T1000 (cell line): ENCODE data around the gene MLEC.
A peak's percentile ranks its signal among the peaks of the same experiment; 100 is the strongest.
"Not testable (repeated sequence)": the region's sequence is repeated elsewhere in the genome, so short reads cannot be mapped to it uniquely, and the experiment has no call there.

ENCODE experiments used
- DNase-seq: peaks from one replicate; lab custom pipeline; 2025; ENCODE audit warnings: mixed read lengths; lab: John Stamatoyannopoulos, UW

The MLEC gene

DNA sequence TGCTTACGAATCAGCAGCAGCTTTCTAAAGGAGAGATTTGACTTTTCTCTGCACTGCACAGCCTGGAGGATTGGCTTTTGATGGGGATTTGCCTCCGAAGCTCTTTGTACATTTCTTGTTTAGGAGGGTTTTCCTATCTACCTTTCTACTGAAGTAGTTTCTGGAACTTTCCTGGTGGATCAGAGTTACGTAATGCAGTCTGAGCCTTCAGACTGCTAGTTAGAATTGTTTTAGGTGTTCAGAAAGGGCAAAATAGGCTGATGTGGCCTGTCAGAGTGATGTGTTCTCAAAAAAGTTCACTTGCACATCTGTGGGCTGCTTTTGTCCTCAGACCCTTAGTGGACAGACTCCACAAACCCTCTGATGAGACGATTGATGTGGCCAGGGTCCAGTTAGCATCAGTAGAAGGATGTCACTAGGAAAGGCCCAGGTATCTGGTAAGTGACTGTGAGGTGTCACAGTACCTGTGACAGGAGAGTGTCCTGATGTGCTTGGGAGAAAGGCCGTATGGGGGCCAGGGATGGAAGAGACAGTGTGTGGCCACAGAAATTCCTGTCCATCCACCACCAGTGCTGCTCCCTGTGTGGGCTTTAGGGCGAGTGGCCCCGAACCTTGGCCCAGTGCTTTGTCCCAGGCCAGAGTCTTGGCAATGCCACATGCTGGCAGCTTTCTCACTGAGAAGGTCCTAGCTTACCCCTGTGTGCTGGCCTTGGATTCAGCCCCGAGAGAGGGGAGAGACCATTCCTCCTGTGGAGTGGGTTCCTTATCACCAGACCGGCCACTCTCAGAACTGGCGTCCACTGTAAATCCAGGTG lies 34.2 kb downstream of the MLEC start:
- no peak for DNase-seq

DNA sequence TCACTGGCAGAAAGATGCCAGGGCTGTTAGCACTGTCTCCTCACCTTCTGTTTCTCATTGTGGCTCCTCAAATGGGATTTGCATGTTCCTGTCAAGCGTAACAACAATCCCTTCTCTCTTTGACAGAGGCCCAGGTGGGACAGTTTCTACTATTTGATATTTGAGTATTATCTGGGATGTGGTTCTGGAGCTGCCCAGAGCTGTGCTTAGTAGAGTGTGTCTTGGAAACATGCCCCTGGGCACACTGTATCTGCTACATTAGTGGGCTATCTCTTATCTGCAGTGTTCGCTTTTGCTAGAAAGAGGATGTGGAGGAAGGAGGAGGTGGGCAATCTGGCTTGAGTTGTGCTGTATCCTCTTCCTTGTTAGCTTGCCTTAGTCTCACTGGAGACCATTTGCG lies 34.9 kb downstream of the MLEC start:
- no peak for DNase-seq

DNA sequence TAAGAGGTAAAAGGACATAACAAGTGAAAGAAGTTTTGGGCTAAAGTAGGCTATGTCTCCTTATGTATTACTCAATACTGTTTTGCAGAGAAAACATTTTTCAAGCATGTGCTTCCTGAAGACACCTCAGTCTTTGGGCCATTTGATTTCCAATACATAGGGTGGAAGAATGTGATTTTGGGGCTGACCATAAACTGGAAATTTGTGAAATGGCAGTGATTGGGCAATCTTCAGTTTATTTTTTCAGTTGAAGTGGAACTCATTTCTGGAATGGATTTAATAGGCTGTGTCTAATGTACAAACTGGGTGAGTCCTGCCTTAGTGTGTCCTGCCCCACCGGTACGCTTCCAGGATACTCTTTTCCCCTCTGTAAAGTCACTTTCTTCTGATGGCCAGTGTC lies 35.8 kb downstream of the MLEC start:
- DNase-seq, result no peak

DNA sequence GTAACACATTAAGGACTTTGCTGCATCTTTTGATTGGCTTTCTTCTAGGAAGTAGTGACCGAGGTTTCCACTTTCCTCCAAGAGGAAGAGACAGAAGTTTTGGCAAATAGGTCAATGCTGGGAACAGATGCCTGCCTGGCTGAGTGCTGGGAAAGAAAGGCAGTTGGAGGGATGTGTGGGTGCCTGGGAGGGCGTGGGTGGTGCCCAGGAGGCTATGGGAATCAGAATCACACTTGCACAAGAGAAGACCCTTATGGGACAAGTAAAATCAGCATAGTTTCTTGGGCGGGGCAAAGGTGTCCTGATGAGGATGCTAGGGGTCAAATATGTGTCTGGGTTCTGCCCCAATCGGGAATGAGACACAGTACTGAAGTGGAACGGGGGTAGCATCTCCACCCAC lies 37.8 kb downstream of the MLEC start:
- no peak for DNase-seq

DNA sequence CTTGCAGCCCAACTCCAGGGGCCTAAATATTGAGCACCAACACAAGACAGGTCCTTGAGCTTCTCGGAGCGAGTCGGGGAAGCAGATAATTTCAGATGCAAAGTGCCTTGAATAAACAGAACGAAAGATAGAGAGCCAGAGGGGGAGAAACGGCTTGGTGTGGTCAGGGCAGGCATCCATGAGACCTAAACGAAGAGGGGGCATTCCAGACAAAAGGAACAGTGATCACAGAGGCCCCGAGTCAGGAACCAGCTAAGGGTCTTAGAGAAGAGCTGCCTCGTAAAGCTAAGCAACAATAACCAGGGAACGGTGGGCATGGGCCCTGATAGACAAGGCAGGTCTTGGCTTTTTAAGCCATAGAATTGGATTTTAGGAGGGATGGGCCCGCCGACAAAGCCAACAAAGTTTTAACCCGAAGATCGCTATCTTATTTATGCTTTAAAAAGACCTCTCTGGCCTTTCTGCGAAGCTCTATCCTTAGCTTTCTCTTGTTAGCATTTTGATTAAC lies 38.3 kb downstream of the MLEC start:
- DNase-seq, result no peak

DNA sequence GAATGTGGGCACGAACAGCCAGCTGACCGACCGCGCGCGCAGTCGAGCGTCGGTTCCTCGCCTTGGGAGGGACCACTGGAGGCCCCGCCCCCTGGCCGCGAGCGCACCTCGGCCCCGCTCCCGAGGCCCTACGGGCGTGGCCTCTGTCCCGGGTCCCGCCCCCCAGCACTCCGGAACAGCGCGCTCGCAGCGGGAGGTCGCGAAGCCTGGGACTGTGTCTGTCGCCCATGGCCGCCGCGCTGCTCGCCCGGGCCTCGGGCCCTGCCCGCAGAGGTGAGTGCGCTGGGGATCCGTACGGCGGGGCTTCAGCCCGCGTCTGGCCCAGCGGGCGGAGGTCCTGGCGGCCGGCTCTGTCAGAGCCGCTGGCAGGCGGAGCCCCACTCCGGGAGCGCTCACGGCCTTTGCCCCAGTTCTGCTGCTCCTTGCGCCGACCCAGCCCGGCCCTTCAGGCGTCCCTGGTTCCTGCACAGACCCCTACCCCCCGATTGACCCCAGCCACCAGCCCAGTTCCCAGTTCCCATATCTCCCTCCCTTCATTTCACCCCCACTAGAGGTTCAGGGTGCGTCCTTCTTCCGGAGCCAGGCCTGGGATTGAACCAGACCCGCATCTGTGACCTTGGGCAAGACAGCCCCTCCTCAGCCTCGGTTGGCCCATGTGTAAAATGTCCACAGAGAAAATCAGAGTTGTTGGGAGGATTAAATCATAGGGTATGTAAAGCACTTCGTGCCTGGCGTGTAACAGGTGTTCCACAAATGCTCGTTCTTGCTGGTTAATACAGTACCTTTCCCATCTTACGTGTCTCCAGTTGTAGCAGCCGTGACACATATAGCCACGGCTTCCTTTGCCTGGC lies 38.9 kb downstream of the MLEC start, which contains the start of gene ACADS:
TSS of gene ACADS (plus strand) at position 168 of the 851 bp plus-strand sequence. CDS start at position 228, 60 bp downstream.
- DNase-seq, result peak; percentile 77

DNA sequence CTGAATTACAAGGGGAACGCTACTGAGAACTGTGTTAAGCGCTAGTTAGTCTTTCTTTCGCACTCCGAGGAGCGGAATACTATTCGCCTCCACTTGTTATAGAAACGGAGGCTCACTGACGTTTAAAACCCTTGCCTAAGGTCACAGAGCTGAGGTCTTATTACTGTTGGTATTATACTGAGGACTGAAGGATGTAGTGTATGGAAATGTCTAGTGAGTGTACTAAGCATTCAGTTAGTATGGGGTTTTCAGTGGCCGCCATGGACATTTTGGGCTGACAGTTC lies 39.5 kb downstream of the MLEC start:
- no peak for DNase-seq

DNA sequence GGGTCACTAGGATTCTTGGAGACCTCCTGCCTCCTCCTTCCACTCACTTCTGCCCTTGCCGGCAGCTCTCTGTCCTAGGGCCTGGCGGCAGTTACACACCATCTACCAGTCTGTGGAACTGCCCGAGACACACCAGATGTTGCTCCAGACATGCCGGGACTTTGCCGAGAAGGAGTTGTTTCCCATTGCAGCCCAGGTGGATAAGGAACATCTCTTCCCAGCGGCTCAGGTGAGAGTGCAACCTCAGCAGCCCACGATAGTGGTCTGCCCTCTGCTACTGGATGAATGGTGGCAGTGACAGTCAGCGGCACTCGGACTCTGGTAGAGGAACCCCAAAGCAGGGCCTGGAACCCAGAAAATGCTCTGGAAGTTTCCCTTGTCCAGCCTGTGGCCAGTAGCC lies 40.0 kb downstream of the MLEC start:
- DNase-seq, result no peak

DNA sequence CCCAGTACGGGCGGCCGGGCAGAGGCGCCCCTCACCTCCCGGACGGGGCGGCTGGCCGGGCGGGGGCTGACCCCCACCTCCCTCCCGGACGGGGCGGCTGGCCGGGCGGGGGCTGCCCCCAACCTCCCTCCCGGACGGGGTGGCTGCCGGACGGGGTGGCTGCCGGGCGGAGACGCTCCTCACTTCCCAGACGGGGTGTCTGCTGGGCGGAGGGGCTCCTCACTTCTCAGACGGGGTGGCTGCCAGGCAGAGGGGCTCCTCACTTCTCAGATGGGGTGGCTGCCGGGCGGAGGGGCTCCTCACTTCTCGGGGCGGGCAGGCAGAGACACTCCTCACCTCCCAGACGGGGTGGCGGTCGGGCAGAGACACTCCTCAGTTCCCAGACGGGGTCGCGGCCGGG lies 45.2 kb downstream of the MLEC start:
- DNase-seq, result not testable (repeated sequence)

DNA sequence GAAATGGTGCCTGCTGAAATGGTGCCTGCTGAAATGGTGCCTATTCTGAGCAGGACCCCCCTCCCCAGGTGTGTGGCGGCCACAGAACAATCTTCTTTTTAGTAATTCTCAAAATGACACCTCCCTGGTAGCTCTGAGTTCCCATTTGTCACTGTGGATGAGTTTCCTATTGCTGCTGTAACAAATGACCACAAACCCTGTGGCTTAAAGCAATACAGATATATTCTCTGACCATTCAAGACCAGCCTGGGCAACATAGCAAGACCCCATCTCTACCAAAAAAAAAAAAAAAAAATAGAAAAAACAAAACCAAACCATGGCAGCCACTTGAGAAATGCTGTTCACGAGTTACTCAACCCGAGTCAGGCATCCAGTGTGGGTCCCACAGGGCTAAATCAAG lies 46.6 kb downstream of the MLEC start:
- no peak for DNase-seq

DNA sequence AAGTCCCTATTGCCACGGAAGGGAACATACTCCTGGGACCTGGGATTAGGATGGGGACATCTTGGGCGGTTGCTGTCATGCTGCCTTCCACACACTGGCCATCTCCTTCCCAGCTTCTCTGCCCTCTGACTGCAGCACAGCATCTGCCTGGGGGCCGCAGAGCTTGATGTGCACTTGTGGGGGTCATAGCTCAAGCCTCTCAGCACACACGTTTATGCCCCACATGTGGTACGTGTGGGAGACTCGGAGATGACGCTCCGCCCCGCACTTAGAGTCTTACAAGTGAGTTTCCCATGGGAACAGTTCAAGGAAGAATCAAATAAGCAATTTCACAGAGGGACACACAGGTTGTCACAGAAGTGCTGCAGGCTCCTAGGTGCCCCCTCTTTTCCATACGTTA lies 47.3 kb downstream of the MLEC start:
- no peak for DNase-seq

DNA sequence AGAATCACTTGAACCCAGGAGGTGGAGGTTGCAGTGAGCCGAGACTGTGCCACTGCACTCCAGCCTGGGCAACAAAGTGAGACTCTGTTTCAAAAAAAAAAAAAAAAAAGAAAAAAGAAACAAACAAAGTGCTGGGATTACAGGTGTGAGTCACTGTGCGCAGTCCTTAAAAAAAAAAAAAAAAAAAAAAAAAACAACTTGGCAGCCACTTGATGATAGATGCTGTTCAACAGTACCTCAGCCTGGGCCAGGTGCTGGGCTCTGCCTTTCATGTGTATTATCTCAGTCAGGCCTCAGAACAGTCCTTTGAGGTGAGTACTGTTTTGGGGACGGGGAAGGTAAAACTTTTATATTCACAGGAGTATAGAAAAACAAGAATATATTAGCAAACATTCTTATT lies 48.2 kb downstream of the MLEC start:
- no peak for DNase-seq

DNA sequence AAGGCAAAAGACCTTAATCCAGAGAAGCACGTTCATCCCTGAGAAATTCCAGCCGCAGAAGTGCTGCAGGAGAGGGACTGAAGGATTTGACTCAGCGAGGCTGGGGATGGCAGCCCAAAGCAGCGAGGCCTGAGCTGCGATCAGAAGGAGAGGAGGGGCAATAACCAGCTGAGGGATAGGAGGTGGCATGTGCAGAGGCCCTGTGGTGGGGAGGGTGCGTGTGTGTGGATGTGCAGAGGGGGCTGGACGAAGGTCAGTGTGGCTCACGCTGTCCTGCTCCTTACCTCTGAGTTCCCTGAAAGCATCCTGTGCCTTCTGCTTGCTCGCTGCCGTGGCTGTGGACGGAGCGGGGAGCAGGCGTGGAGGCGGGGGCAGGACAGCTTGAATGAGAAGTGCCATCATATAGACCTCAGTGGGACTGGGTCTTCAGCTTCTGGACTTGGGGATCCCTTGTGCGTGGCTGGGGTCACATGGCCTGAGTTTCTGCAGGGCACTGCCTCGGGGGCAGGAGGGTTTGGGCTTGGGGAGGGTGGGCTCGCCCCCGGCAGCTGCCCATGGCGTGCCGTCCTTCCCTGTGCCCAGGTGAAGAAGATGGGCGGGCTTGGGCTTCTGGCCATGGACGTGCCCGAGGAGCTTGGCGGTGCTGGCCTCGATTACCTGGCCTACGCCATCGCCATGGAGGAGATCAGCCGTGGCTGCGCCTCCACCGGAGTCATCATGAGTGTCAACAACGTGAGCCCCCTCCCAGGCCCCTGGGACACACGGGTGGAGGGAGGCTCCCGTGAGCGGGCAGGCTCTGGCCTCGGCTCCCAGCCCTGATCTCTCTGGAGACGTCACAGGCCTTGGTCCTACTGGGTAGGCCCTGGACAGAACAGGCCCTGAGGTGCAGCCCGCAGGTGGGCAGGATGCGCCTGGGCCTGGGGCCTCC lies 49.7 kb downstream of the MLEC start:
- no peak for DNase-seq

DNA sequence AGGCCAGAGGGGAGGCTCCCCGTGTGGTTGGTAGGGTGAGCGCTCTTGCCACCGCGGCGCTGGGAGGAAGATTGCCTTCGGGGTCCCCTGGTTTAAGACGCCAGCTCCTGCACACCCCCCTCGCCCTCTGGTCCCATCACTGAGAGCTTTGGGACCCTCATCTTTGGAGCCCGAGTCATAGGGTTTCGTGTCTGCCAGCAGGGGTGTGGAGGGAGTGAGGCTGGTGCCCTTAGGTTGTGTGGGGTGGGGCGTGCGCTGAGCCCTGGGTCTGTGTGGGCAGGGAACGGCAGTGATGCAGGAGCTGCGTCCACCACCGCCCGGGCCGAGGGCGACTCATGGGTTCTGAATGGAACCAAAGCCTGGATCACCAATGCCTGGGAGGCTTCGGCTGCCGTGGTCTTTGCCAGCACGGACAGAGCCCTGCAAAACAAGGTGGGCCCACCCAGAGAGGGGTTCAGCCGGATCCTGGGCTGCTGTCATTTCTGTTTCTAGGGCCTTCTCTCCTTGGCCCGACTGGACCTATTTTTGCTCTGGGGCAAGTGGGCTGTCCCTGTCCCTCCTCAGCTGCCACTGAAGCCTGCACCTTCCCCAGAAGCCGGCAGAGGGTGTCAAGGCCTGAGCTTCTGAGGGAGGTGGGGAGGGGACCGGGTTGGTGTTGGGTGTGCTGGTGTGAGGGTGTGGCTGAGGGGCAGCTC lies 50.8 kb downstream of the MLEC start:
- DNase-seq, result no peak

DNA sequence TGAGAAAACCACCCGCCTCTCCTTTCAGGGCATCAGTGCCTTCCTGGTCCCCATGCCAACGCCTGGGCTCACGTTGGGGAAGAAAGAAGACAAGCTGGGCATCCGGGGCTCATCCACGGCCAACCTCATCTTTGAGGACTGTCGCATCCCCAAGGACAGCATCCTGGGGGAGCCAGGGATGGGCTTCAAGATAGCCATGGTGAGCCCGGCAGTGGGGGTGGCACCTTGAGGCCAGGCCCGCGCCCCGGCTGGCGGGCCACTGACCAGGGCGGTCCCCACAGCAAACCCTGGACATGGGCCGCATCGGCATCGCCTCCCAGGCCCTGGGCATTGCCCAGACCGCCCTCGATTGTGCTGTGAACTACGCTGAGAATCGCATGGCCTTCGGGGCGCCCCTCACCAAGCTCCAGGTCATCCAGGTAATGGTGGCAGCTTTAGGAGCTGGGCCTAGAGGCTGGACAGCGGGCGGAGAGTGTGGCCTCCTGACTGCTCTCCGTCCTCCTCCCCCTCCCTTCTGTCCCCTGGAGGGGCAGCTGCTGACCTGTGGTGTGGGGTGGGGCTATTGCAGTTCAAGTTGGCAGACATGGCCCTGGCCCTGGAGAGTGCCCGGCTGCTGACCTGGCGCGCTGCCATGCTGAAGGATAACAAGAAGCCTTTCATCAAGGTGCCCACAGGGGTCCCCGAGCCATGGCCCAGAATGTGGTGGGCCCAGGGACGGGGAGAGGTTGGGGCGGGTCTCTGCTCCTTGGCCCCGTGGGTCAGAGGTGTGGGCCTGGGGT lies 51.5 kb downstream of the MLEC start:
- DNase-seq, result no peak

DNA sequence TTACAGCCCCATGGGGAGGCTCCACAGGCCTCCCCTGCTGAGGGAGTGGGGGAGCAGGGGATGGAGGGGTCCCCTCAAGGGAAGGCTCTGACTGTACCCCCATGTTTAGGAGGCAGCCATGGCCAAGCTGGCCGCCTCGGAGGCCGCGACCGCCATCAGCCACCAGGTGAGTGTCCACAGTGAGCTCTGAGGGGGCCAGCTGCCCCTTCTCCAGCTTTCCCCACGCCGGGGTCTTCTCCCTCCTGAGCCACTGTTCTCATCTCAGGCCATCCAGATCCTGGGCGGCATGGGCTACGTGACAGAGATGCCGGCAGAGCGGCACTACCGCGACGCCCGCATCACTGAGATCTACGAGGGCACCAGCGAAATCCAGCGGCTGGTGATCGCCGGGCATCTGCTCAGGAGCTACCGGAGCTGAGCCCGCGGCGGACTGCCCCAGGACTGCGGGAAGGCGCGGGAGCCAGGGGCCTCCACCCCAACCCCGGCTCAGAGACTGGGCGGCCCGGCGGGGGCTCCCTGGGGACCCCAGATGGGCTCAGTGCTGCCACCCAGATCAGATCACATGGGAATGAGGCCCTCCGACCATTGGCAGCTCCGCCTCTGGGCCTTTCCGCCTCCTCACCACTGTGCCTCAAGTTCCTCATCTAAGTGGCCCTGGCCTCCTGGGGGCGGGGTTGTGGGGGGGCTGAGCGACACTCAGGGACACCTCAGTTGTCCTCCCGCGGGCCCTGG lies 52.2 kb downstream of the MLEC start:
- DNase-seq, result no peak

DNA sequence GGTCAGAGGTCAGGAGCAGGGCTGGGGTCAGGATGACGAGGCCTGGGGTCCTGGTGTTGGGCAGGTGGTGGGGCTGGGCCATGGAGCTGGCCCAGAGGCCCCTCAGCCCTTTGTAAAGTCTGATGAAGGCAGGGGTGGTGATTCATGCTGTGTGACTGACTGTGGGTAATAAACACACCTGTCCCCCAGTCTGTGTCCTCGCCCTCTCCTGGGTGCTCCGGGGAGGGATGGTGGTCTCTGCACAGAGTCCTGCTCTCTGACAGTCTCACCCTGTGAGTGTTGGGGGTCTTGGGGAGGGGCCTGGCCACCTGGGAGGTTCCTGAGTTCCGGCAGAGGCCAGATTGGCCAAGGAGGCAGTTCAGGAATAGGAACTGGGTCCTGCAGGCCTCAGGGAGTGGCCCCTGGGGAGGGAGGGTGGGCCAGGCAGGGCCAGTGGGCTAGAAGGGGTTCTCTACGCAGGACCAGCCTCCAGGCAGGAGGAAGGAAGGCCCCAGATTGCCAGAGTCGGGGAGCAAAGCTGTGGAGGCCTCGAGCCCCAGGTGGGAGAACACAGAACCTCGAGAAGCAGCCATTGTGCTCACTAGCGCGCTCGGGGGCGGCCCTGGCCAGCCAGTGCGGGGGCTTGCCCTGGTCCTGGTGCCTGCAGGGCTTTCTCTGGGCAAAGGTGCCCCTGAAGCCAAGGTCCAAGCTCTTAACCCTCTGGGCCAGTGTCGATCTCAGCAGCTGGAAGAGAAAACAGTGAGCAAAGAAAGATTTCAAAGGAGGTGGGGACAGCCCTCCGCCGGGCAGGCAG lies 53.1 kb downstream of the MLEC start:
- no peak for DNase-seq

DNA sequence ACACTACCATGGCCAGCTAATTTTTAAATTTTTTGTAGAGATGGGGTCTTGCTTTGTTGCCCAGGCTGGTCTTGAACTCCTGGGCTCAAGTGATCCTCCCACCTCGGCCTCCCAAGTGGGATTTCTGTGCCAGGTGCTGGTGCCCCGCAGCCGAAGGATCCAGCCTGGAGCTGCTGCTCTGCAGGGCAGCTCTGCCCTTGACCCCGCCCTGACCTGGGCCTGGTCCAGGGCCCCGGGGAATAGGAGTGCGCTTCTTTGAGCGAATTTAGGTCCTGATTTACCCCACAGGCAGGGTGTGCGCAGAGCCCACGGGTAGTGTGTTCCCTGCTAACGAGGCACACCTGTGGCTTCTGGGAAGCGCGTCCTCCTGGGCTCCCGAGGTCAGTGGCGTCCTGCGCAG lies 53.9 kb downstream of the MLEC start:
- no peak for DNase-seq
